ENCODE data around the gene PRX.
"Not testable (repeated sequence)": the region's sequence is repeated elsewhere in the genome, so short reads cannot be mapped to it uniquely, and the experiment has no call there.

Gene PRX

DNA sequence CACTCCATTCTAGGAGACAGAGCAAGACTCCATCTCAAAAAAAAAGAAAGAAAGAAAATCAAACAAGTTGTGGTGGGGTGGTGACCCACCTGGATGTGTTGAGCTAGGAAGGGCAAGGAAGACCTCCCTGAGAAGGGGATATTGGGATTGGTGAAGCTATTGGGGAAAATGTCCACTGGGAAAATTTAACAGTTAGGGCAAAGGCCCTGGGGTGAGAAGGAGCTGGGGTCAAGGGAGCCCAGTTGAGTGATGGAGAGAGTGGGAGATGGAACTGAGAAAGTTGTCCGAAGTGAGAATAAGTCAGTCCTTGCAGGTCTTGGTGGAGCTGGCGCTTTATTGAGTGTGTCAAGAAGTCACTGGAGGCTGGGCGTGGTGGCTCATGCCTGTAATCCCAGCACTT, 25.1 kb upstream of the PRX start:
- no peak for DNase-seq

DNA sequence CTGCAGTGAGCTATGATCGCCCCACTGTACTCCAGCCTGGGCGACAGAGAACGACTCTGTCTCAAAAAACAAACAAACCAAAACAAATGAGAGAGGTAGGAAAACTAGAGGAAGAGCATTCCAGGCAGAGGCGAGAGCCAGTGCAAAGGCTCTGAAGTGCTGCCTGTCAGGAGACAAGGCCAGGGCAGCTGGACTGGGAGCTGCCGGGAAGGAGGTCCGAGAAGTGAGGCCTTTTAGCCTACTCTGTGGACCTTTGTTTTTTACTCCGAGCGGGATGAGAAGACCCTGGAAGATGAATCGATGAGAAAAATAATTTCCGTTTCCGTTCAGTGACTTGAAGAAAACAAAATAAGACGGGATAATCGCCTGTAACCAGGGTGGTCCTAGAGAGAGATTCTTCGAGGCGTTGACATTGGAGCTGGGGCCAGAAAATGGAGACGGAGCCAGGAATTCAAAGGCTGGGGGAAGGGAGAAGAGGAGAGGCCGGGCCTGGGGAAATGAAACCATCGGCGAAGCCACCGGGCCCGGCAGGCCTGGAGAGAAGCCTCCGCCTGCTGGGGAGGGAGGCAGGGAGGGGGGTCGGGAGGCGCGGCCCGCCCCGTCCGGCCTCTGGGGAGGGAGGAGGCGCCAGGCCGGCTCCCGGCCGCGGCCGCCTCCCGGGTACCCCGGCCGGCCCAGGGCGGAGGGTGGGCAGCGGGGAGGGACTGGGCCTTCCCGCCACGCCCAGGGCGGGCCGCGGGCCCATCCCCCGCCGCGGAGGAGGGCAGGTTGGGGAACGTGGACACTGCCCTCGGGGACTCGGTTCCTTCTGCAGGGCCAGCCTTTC, 20.4 kb upstream of the PRX start:
- peak; percentile 77 for DNase-seq

DNA sequence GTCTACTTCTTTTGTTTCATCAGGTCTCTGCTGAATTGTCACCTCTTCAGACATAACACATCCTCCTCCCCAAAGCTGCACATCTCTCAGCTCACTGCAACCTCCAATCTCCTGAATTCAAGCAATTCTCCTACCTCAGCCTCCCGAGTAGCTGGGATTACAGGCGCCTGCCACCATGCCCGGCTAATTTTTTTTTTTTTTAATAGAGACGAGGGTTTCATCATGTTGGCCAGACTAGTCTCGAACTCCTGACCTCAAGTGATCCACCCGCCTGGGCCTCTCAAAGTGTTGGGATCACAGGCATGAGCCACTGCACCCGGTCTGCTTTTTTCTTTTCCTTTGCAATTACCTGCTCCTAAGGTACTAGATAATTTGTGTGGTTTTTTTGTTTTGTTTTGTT, 19.6 kb upstream of the PRX start:
- DNase-seq, result not testable (repeated sequence)

DNA sequence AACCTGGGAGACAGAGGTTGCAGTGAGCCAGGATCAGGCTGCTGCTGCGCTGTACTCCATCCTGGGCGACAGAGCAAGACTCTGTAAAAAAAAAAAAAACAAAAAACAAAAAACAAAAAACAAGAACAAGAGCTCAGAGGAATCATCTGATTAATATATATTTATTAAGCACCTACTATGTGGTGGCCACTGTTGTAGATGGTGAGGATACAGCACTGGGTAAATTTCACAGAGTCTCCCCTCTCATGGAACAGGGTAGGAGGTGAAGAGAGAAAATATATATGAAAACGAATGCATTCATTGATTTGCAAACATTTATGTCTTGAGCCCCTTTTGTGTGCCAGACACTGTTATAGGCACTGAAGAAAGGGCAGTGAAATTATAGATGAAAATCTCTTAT, 18.5 kb upstream of the PRX start:
- no peak for DNase-seq

DNA sequence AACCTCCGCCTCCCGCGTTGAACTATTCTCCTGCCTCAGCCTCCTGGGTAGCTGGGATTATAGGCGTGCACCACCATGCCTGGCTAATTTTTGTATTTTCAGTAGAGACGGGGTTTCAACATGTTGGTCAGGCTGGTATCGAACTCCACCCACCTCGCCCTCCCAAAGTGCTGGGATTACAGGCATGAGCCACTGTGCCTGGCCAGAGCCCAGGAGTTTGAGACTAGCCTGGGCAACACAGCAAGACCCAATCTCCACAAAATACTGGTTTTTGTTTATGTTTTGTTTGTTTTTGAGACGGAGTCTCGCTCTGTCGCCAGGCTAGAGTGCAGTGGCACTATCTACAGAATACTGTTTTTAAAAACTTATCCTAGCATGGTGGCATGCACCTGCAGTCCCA, 17.1 kb upstream of the PRX start:
- DNase-seq, result not testable (repeated sequence)

DNA sequence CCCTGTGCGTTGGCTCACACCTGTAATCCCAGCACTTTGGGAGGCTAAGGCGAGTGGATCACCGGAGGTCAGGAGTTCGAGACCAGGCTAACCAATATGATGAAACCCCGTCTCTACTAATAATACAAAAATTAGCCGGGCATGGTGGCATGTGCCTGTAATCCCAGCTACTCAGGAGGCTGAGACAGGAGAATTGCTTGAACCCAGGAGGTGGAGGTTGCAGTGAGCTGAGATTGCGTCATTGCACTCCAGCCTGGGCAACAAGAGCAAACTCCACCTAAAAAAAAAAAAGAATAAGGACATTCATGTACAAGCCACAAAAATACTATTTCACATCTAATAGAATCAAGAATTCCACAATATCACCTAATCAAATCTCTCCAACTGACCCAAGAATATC, 15.0 kb upstream of the PRX start:
- not testable (repeated sequence) for DNase-seq

DNA sequence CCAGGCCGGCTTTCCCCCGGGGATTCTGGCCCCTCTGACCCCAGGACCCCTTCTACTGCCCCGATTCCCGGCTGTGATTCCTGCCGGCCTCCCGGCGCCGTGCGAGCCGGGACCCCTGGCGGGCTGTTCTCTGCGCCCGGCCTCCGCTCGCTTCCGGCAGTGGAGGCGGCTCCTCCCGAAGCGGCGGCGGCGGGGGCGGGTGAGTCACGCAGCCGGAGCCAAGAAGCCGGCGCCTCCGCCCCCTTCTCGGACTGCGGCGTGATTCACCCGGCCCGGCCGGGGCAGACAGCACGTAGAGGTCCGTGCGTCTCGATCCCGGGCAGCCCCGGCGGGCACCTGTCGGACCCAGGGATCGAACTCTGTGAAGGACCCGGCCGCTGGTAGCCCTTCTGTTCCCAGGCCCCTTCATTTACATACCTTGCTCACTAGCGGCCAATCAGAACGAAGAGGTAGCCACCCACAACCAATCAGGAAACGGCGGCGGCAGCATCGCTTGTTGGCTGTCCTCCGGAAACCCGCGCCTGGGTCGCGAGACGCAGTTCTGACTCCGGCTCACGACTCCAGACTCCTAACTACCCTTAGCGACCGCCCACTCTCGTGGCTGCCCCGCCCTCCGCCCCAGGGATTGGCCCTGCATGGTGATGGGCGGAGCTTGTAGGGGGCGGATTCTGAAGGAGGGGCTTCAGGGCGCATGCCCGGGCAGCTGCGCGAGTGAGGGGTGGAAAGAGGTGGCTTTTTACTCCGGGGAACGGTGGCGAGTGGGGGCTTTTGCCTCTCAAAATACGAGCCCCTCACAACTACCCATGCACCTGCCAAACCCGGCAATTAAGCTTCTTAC, 12.5 kb upstream of the PRX start, which contains the start of gene SERTAD1:
Gene SERTAD1, minus strand, starts transcription at position 543 of the 838 bp plus-strand sequence. CDS start 2,446 bp downstream, outside the sequence.
- peak; percentile 100 for DNase-seq

DNA sequence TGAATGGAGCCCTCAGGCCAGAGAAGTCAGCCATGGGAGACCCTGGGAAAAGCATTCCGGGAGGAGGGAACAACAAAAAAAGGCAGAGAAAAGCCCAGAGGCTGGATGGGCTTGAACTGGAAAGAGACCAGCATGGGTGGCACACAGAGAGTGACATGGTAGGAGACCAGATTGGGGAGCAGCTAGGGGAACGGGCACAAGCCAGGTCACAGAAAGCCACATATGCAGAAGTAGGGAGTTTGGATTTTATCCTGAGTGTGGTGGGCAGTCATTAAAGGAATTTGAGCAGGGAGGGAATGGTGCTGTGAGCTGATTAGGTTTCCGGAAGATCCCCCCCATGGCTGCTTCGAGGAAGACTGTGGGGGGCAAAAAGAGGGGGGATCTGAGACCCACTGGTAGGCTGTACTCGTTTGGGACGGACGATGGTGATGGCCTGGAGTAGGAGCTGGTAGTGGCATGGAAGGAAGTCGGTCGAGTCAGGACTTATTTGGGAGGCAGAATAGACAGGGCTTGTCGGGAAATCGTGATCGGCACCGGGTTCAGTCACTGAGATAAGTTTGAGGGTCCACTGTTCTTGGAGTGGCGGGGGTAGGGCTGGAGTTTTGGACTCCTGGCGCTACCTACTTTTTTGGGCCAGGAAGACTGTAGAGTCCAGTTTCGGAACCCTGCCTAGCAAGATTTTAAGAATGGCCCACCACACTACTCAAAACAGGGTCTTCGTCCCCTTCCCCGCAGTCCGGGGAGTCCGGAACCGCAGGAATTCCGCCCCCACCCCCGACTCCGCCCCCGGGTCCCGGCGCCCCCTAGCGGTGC, 11.7 kb upstream of the PRX start:
- no peak for DNase-seq

DNA sequence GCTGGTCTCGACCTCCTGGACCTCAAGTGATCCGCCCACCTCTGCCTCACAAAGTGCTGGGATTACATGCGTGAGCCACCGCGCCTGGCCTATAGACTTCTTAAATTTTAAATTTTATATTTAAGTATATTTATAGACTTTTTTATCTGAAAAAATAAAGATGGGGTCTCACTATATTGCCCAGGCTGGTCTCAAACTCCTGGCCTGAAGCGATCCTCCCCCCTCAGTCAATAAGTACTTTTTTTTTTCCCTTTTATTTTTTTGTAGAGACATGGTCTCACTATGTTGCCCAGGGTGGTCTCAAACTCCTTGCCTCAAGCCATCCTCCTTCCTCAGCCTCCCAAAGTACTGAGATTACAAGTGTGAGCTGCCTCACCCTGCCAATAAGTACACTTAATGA, 10.8 kb upstream of the PRX start:
- DNase-seq, result no peak

DNA sequence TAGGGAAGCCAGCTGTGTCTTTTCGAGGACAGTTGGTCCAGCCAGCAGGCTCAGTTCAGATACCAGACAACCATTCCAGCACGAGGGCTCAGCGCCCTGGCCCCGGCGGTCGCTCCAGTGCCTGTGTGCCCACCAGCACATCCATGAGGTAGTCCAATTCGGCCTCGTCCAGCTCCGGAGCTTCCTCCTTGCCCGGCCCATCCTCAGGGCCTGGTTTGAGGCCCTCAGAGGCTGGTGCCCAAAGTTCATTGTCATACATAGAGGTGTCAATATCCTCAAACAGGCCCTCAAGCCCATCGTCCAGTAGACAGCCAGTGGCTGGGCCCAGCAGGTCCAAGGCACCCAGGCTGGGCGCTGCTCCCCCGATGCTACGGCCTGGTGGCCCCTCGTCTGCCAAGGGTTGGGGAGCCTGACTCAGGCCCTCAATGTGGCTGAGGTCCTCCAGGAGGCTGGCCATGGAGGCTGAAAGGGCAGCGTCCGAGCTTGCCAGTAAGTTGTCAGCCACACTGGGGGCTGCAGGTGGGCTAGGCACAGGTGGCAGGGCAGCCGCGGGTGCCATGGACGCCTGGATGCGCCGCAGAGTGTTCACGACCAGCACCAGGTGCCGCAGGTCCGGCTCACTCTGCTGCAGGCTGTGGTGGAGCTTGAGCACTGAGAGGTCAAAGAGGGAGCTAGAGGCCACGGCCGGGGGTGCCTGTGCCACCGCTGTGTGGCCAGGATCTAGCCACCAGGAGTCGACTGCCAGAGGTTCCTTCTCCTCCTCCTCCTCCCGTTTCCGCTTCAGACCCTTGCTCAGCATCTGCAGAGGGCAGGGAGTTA, 9.8 kb upstream of the PRX start:
- no peak for DNase-seq

DNA sequence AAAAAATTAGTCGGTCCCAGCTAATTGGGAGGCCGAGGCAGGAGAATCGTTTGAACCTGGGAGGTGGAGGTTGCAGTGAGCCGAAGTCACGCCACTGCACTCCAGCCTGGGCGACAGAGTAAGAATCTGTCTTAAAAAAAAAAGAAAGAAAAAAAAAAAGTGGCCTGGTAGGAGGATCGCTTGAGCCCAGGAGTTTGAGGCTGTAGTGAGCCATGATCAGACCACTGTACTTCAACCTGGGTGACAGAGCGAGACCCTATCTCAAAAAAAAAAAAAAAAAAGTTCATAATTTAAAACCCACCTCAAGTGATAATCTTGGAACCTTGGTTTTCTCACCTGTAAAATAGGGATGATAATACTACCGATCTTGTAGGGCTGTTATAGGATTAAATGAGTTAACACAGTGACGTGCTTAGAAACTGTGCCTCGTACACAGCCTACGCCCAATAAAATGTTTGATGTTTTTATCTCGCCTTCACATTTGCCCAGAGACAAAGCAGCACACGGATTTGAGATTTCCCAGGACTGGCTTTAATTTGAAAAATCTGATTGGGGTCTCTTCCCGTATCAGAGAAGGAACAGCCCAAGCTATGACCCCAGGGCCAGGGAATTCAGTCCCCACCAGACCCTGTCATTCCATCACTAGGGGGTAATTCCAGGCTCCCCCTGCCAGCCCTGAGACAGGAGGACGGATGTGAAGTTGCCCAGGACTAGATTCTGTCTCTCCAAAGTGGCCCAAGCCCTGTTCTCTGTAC, 9.0 kb upstream of the PRX start:
- DNase-seq, result no peak

DNA sequence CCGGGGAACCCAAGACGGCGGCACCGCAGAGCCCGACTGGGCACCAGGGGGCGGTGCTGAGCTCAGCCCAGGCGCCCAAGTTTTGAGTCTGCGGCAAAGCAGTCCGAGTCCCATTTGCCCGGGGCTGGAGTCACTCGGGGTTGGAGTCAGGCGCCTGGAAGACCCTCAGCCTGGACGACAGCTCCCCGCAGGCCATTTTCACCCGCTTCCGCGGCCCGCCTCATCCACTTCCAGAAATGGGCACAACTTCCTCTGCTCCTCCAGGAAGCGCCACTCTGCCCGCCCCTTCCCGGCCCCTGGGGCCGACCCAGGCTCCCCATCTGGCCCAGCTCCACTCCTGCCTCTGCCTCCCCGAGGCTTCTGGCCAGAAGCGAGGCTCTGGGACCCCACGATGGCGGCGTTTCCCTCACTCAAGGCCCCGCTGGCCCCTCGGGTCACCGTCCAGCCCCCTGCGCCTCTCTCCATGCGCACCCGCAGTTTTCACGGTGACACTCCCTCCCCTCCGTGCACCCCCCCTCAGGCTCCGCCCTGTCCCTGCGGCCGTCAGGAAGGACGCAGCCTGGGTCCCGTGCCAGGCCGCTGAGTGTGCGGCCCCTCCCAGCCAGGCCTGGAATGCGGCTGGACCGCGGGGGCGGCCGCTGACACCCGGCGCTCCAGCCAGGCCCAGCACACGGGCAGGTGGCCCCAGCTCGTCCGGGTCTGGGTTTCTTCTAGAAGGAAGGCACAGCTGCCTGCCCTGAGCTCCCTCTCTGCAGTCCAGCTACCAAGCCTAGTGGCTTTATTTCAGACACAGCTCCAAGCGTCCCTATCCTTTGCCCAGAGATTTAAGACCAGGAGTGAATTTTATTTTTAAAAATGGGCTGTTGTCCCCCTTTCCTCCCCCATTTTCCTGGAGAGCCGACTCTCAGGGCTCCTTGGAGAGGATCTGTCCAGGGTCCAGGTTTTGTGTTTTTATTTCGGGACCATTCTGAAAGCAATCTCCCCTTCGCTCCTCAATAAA, 7.9 kb upstream of the PRX start:
- peak; percentile 91 for DNase-seq

DNA sequence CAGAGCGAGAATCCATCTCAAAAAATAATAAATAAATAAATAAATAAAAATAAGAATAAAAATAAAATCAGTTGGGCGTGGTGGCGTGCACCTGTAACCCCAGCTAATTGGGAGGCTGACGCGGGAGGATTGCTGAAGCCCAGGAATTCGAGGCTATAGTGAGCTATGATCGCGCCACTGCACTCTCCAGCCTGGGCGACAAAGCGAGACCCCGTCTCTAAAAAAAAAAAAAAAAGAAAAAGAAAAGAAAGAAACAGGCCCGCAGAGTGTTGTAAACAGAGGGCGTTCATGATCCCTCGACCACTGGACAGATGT, 7.2 kb upstream of the PRX start:
- DNase-seq, result no peak

DNA sequence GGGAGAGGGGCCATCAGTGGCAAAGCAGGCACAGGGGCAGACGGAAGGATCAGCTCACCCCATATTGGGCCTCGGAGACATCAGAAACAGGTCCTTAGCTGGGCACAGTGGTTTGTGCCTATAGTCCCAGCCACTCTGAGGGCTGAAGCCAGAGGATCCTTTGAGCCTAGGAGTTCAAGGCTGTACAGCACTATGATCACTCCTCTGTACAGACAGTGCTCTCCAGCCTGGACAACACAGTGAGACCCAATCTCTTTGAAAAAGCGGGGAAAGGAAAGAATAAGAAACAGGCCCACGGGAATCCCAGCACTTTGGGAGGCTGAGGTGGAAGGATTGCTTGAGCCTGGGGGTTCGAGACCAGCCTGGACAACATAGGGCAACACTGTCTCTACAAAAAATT, 6.6 kb upstream of the PRX start:
- no peak for DNase-seq

DNA sequence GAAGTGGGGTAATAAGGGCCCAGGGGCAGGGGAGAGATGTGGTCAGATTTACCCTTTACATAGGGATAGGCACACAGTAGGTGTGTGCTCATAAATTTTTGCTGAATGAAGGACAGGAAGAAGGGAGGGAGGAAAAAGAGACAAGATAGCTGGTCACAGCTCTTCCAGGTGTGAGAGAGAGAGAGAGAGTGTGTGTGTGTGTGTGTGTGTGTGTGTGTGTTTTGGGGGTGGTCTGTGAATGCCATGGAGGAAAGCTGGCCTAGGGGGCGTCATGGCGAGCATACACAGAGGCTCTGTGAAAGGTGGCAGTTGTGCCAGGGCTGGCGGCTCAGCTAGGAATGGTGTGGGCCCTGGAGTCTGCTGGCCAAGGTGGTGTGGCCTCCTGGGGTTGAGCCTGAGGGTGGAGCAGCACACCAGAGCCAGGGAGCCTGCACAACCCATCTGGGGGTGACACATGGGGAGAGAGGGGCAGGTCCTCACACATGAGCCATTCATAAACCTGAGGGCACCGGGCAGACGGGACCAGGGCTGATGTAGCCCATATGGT, 6.0 kb upstream of the PRX start:
- DNase-seq, result no peak

DNA sequence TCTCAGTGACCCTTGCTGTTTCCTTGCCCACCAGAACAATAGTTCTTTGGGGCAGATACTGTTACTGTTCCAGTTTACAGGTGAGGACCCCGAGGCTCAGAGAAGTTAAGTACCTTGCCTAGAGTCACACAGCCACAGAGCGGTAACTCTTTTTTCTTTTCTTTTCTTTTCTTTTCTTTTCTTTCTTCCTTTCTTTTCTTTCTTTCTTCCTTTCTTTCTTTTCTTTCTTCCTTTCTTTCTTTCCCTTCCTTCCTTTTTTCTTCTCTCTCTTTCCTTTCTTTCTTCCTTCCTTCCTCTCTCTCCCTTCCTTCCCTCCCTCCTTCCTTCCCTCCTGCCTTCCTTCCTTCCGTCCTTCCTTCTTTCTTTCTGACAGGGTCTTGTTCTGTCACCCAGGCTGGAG, 4.9 kb upstream of the PRX start:
- DNase-seq, result no peak

DNA sequence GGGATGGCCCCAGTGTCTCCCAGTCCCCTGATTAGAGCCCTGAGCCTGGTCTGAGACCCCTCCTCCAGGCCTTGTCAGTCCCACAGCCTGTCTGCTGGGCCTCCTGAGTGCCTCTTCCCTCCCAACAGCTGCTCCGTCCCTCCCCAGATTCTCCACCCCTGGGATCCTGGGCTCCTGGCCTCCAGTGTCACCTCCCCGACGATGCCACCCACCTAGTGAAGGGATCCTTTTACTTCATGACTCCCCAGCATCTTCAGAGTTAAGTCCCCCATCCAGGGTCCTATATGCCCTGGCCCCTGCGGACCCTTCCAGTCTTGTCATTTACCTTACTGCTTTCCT, 4.4 kb upstream of the PRX start:
- DNase-seq, result no peak

DNA sequence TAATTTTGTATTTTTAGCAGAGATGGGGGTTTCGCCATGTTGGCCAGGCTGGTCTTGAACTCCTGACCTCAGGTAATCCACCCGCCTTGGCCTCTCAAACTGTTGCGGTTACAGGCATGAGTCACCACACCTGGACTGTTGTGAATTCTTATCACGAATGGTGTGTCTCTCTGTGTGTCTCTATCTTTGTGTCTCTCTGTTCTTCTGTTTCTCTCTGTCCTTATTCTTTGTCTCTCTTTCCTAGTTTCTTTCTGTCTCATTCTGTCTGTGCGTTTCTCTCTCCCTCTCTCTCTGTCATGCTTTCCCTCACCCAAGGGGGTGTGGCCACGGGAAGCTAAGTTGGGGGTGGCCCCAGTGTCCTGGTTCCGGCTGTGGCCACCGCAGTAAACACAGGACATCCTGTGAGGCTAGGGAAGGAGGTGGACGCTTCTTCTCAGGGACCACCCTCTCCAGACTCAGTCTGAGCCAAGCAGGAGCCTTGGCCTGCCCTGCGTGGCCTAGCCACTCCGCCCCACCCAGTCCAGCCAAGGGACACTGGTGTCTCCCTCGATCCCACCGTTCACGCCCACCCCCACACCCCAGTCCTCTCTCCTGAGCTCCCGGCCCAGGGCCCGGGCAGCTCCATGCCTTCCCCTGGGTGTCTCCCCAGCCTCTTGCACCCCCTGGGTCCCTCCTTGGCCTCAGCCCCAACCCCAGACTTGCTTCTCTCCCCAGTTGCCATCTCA, 3.9 kb upstream of the PRX start:
- DNase-seq, result no peak

DNA sequence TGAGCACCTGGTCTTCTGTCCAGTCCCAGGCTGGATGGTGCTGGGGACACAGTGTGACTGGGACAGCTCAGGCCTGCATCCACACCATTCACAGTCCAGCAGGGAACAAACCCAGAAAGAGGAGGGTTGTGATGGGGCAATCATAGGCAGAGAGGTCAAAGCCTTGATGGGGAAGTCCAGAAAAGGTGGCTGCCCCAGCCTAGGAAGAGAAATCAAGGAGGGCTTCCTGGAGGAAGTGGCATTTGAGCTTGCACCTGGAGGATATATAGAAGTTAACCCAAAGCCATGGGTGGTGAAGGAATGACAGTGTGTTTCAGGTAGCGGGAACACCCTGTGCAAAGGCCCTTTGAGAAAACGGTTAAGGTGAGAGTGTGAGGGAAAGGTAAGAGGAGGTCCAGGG, 2.6 kb upstream of the PRX start:
- DNase-seq, result no peak

All from activated CD8-positive, alpha-beta memory T cell treated with anti-CD3 and anti-CD28 coated beads for 24 hours (primary cell).